Heart left ventricle (tissue), 16 donors: ENCODE measurements around the gene NAA60. TPM values are rescaled to one million over a fixed set of nuclear protein-coding genes. Genes with fewer than 3 reads are reported as not detected.
"Not testable (repeated sequence)": the region's sequence is repeated elsewhere in the genome, so short reads cannot be mapped to it uniquely, and the experiment has no call there.

Source experiments
- ATAC-seq, 4 donors: fragments of 200-7000 bp; cut with Tn5 transposase; one replicate each; pipeline ENCODE4 v1.9.1; 2020 to 2022; ENCODE audit warnings: moderate library complexity in 4 of 4, mild to moderate bottlenecking in 3 of 4, moderate number of reproducible peaks in 1 of 4
- DNase-seq, 5 donors: peaks; one replicate each; pipeline ENCODE4 v3.0.0-alpha.2; 2020
- H3K27ac ChIP-seq, 12 donors: fragments of 200-600 bp; sonication (generic) in 4 of 12; one replicate each; pipeline versions ENCODE4 v1.5.0 to v1.8.0; 2016 to 2022; ENCODE audit warnings: mild to moderate bottlenecking in 2 of 12
- H3K27me3 ChIP-seq, 9 donors: fragments of 200-600 bp; sonication (generic) in 2 of 9; one replicate each; pipeline versions ENCODE4 v1.5.1 to v1.8.0; 2016 to 2022; ENCODE audit warnings: mild to moderate bottlenecking in 3 of 9
- H3K36me3 ChIP-seq, 9 donors: fragments of 200-600 bp; sonication (generic) in 2 of 9; one replicate each; pipeline versions ENCODE4 v1.5.0 to v1.8.0; 2018 to 2022; ENCODE audit warnings: mild to moderate bottlenecking in 2 of 9
- H3K4me1 ChIP-seq, 12 donors: fragments of 200-600 bp; sonication (generic) in 4 of 12; one replicate each; pipeline versions ENCODE4 v1.5.0 to v1.8.0; 2016 to 2022; ENCODE audit warnings: mild to moderate bottlenecking in 3 of 12
- H3K4me3 ChIP-seq, 12 donors: fragments of 200-600 bp; sonication (generic) in 4 of 12; one replicate each; pipeline versions ENCODE4 v1.5.0 to v1.8.0; 2017 to 2022; ENCODE audit warnings: mild to moderate bottlenecking in 9 of 12, moderate library complexity in 4 of 12
- H3K9me3 ChIP-seq, 12 donors: fragments of 200-600 bp; sonication (generic) in 4 of 12; one replicate each; pipeline versions ENCODE4 v1.5.0 to v1.8.0; 2016 to 2022; ENCODE audit warnings: mild to moderate bottlenecking in 1 of 12
- POLR2A ChIP-seq, 2 donors: fragments of 450-650 bp; IDR thresholded peaks; one replicate each; pipeline ENCODE4 v1.6.1; 2017; ENCODE audit warnings: antibody characterized with exemption in 2 of 2, mild to moderate bottlenecking in 2 of 2, moderate library complexity in 2 of 2
- WGBS, 4 donors: extraction: QIAGEN DNeasy Blood & Tissue Kit in 2 of 4; methylation state at CpG; one replicate each; pipeline versions ENCODE4 v1.1.5 to v1.1.7; 2013 to 2018; 5-methylcytosine and 5-hydroxymethylcytosine counted together
- intact Hi-C, 10 donors: fragments of 100-400 bp; cut with DNase I; formaldehyde crosslinking; loops; one replicate each; pipeline versions ENCODE4 v1.11.1 to v1.14.2; 2022
- polyA plus RNA-seq, 2 donors: library from polyadenylated mRNA; stranded (reverse); fragments of 200-250 nt; gene quantifications; one replicate each; pipeline ENCODE4 v1.2.3, GENCODE V29; 2013
- total RNA-seq, 9 donors: library from RNA; depleted of rRNA in 2 of 9; stranded (reverse); fragments of >200 nt in 2 of 9; fragmentation: NEBNext Ultra II Directional in 3 of 9; extraction: Animal tissue kit (Norgen Biotek cat#: 25700) in 3 of 9; gene quantifications; one replicate each; pipeline versions ENCODE4 v1.1.0 to v1.2.4, GENCODE V29; 2016 to 2023
- TF ChIP-seq, protein P1 (sequence below), 12 donors: fragments of 200-600 bp; sonication (generic) in 4 of 12; IDR thresholded peaks; one replicate each; pipeline versions ENCODE4 v1.5.0 to v1.8.0; 2018 to 2022; ENCODE audit warnings: antibody characterized with exemption in 12 of 12, mild to moderate bottlenecking in 5 of 12
- donor health status: ischemic (EF 13 %, LVEDD 7.1; RV severe dilation, severe dysfunction).
- donor health status: healthy with polysubstance abuse.
- donor health status: DM: no; HTN: yes; CAD: no.
- donor health status: DM: no; HTN: no; CAD: no.
- donor health status: ischemic (EF 25% LVEDD 6.9; RV normal size, moderate dysfunction).
- donor health status: ischemic (EF 25% LVEDD 5.7; RV mildly dilated, moderate dysfunction).
- donor health status: healthy.
- donor health status: DM: yes; HTN: yes; CAD: no.
- donor health status: ischemic (EF 35%, LVEDD 5.7; RV mildly dilated, moderate dysfunction).
- donor health status: nonischemic (EF 11% LVEDD 7.7; RV severe dilation, severe dysfunction).
- donor health status: DM: yes; HTN: yes; CAD: no.
- donor health status: PGD.
- donor health status: ischemic (EF 29% LVEDD 5.4; RV normal size, mild dysfunction).
- donor health status: nonischemic (EF 23%, LVEDD 6.1; RV moderate dilation, normal function).

NAA60 gene
- total and polyA plus RNA-seq, 11 donors: 30.3 to 61.9 (median 38.6) TPM

DNA sequence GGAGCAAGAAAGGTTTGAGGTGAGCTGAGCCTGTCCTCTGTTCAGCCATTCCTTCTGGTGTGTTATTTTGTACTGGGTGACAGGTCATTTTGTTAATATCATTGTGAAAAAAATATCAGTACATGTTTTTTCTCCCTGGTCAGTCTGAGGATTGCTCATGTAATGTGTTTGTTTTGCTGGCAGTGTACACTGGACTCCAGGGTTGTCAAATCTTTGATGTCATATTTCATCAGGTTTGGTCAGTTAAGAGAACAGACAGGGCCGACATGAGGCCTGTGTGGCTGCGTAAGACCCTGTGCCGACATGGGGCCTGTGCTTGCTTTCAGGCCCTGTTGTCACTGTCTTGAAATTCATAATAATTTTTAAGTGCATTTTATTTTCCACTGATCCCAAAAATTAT lies 79.8 kb downstream of the NAA60 start:
- no peak for DNase-seq
- WGBS, 4 donors: 90 to 98% (median 97%) methylated on average over 3 of the region's 3 CpGs
- intact Hi-C loops: loop anchor here in 5 of 10 donors (10.0 kb wide), 4 partner anchors 92 to 362 kb away; partner anchors contain the start of genes SLX4 (in 2 of the 5) and CREBBP (in 1 of the 5)
- H3K4me3 ChIP-seq: no peak overlapping the region
- peaks cover 0 to 4% (median 0%) of the 10 kb centered on the region in 12 donors for H3K4me1 ChIP-seq
- no peaks in the 10 kb centered on the region for H3K9me3 ChIP-seq
- no peak for ATAC-seq
- TF ChIP-seq, protein P1, sequence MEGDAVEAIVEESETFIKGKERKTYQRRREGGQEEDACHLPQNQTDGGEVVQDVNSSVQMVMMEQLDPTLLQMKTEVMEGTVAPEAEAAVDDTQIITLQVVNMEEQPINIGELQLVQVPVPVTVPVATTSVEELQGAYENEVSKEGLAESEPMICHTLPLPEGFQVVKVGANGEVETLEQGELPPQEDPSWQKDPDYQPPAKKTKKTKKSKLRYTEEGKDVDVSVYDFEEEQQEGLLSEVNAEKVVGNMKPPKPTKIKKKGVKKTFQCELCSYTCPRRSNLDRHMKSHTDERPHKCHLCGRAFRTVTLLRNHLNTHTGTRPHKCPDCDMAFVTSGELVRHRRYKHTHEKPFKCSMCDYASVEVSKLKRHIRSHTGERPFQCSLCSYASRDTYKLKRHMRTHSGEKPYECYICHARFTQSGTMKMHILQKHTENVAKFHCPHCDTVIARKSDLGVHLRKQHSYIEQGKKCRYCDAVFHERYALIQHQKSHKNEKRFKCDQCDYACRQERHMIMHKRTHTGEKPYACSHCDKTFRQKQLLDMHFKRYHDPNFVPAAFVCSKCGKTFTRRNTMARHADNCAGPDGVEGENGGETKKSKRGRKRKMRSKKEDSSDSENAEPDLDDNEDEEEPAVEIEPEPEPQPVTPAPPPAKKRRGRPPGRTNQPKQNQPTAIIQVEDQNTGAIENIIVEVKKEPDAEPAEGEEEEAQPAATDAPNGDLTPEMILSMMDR (IDR thresholded peaks at IDR 0.05): no peak
- no peak for TF ChIP-seq POLR2A (IDR thresholded peaks at IDR 0.05)
- no peaks in the 10 kb centered on the region for H3K27me3 ChIP-seq
- H3K36me3 ChIP-seq: peaks cover 0 to 96% (median 83%) of the 10 kb centered on the region in 9 donors
- no peak overlapping the region for H3K27ac ChIP-seq

DNA sequence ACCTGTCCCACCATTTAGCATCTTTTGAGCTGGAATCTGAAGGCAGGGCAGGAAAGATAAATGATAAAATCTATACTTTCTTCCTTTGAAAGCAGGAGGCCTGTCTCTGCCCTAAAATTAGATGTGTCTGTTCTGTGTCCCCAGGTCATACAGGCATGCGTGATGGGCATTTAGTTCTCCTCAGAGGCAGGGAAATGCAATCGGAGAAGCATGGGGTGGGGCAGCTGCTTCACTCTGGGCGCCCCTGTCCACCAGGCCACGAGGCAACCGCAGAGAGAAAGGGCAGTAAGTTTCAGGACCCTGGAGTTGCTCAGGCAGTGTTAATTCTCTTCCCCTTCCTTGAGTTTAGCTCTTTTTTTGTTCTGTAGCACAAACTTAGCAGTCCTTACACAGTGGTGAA lies 82.5 kb downstream of the NAA60 start:
- Histone ChIP-seq H3K4me1 (peaks cover 0 to 4% (median 0%) of the 10 kb centered on the region in 12 donors), H3K4me3 (no peak overlapping the region), H3K27ac (no peak overlapping the region), H3K9me3 (no peaks in the 10 kb centered on the region), H3K27me3 (no peaks in the 10 kb centered on the region), H3K36me3 (peaks cover 0 to 91% (median 68%) of the 10 kb centered on the region in 9 donors)
- intact Hi-C loops: loop anchor here in 6 of 10 donors (5.0 to 10.0 kb wide), 5 partner anchors 89 to 359 kb away; partner anchors contain the start of genes SLX4 (in 2 of the 6) and CREBBP (in 1 of the 6)
- DNase-seq (no peak), ATAC-seq (no peak)
- TF ChIP-seq, protein P1 (IDR thresholded peaks at IDR 0.05): no peak
- 77 to 86% (median 80%) methylated on average over 5 of the region's 5 CpGs for WGBS, 4 donors

DNA sequence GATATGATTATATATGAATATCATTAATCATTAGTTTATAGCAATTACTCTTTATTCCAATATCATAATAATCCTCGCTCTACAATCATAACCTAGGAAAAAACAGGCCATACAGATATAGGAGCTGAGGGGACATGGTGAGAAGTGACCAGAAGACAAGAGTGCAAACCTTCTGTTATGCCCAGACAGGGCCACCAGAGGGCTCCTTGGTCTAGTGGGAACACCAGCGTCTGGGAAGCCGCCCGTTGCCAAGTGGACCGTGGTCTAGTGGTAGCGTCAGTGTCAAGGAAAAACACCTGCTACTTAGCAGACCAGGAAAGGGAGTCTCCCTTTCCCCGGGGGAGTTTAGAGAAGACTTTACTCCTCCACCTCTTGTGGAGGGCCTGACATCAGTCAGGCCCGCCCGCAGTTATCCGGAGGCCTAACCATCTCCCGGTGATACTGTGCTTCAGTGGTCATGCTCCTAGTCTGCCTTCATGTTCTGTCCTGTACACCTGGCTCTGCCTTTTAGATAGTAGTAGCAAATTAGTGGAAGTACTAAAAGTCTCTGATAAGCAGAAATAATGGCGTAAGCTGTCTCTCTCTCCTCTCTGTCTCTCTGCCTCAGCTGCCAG lies 83.8 kb downstream of the NAA60 start:
- WGBS, 4 donors: 48 to 63% (median 50%) methylated on average over 12 of the region's 12 CpGs
- H3K9me3 ChIP-seq, H3K4me1 ChIP-seq, H3K27ac ChIP-seq, H3K27me3 ChIP-seq, H3K4me3 ChIP-seq: not testable (repeated sequence)
- DNase-seq (peak; percentile 67 to 89 (median 85)), ATAC-seq (peak in 1 of 4 donors; percentile 41)
- TF ChIP-seq, protein P1 (IDR thresholded peaks at IDR 0.05): peak; percentile 58 to 77 (median 70)
- peaks cover 0 to 91% (median 73%) of the 10 kb centered on the region in 9 donors for H3K36me3 ChIP-seq
- intact Hi-C loops: loop anchor here in 6 of 10 donors (5.0 to 10.0 kb wide), 5 partner anchors 87 to 357 kb away; partner anchors contain the start of genes SLX4 (in 2 of the 6) and CREBBP (in 1 of the 6)

DNA sequence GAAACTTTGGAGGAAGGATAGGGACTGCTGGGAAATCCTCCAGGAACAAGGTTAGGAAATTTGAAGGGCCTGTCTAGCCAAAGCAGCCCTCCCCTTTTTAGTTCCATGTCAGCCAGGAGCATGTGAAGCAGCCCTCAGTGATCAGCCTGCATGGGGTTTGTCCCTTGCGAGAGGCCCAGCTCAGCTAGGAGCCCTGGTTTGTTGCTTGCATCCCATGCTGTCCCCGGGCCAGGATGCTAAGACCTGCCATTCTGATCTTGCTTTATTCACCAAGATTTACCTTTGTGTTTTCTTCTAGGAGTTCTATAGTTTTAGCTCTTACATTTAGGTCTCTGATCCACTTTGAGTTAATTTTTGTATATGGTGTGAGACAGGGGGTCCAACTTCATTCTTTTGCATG lies 84.9 kb downstream of the NAA60 start:
- ATAC-seq (no peak), DNase-seq (no peak)
- Histone ChIP-seq H3K27me3 (no peaks in the 10 kb centered on the region), H3K9me3 (no peaks in the 10 kb centered on the region), H3K4me1 (peaks cover 0 to 4% (median 0%) of the 10 kb centered on the region in 12 donors), H3K36me3 (peaks cover 0 to 91% (median 73%) of the 10 kb centered on the region in 9 donors), H3K27ac (no peak overlapping the region), H3K4me3 (no peak overlapping the region)
- intact Hi-C loops: loop anchor here in 6 of 10 donors (5.0 to 10.0 kb wide), 5 partner anchors 86 to 356 kb away; partner anchors contain the start of genes SLX4 (in 2 of the 6) and CREBBP (in 1 of the 6)
- 88 to 99% (median 97%) methylated on average over 2 of the region's 2 CpGs for WGBS, 4 donors
- TF ChIP-seq POLR2A (IDR thresholded peaks at IDR 0.05): no peak
- TF ChIP-seq, protein P1 (IDR thresholded peaks at IDR 0.05): no peak
